NCI-H2227 (cell line): ENCODE measurements around the gene MYO3B.

ENCODE experiments used
- DNase-seq: peaks from one replicate; lab custom pipeline; 2025; ENCODE audit not compliant: unreplicated experiment; lab: John Stamatoyannopoulos, UW

The MYO3B gene

DNA sequence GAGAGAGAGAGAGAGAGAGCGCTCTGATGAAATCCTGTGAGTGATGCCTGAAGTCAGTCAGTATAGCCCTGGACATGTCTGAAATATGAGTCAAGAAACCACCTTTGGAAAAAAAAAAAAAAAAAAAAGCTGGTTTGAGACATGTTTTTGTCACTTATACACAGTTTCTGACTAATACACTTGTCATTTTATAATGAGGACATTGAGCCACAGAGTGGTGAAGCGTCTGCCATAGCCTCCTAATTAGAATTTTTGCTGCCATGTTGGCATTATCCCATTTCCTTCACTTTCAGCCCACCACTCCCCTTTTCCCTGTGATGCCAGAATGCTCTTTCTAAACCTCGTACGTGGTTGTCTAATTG is 15.7 kb upstream of the MYO3B start:
- DNase-seq = no peak

DNA sequence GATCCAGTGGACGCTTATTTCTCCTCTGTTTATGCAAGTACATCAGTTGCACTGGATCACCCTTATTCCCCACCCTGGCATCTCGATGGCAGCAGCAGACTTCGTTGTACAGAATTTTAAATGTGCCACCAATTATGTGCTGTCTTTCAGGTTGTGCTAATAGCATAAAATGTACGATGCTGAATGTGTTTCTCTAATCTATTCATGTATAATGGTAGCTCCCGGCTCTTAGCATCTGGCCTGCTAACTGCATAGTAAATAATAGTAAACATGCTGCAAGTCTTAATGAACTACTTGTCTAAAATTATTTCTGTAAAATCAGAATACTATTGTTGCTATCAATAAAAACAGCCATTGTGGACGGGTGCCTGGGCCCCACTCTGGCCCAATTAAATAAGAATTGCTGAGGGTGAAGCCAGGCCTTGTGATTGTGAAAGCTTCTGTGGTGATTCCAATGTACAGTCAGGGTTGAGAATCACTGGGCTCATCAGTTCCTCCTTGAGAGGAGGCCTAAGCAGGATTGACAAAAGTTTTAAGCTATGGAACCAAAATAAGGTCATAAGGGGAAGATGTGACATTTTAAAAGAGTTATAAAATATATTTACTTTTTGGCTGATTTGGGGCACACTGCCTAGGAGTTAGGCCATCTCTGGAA is 14.4 kb upstream of the MYO3B start:
- peak; percentile 32 for DNase-seq

DNA sequence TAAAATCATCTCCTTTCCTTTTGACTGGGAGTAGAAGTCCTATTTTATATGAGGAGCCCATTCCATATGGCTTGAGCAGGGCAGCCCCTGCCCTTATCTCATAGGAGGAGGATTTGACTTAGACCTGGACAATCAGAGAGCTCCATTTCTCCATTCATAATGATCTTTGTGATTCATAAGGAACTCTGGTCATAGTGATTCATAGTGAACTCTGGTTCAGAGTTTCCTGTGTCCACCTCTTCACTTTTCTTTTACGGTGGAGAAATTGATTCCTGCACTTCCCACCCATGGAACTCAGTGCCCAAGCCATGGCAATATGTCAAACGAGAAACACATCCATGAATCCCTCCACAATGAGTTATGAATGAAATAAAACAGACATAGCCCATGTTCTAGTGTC is 12.8 kb upstream of the MYO3B start:
- no peak for DNase-seq

DNA sequence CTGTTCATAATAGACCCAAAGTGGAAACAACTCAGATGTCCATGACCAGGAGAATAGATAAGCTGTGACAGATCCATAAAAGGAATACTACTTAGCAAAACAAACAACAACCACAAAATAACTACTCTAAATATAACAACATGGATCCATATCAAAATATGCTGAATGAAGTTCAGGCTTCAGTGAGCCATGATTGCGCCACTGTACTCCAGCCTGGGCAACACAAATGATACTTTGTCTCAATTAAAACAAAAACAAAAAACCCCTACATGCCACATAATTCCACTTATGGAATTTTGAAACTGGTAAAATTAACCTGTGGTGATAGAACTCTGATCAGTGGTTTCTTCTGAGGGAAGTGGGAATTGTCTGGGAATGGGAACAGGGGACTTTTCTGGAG is 11.2 kb upstream of the MYO3B start:
- DNase-seq = no peak

DNA sequence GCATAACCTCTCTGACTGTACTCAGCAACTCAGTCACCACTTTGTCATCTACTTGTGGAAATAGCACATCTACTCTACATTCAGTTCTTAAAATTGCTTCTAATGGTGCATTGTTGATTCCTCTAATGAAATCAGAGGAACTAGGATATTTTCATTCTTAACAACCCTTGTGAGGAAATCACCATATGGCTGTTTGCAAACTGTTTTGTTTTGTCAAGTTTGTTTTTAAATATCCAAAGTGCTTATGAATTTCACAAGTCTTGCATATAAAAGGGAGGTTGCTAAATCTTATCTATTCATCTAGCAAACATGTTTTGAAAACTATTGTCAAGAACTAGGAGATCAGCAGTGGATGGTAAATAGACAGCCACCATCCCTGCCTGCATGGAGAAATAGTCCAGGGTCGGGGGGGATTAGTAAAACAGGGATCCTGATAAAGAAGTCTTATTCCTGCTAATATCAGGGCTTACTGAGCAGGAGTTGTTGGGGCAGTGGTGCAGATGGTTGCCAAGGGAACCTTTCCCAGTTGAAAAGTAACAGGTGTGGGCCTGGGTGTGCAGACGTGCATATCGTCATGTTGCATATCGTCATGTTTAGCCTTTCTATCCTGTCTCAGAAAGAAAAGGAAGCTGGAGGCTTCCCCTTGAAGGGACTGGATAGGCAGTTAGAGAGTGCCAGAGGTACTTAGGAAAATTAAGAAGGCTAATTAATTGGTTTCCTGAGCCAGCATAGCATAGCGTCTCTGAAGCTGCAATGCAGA is 7.5 kb upstream of the MYO3B start:
- peak; percentile 51 for DNase-seq

DNA sequence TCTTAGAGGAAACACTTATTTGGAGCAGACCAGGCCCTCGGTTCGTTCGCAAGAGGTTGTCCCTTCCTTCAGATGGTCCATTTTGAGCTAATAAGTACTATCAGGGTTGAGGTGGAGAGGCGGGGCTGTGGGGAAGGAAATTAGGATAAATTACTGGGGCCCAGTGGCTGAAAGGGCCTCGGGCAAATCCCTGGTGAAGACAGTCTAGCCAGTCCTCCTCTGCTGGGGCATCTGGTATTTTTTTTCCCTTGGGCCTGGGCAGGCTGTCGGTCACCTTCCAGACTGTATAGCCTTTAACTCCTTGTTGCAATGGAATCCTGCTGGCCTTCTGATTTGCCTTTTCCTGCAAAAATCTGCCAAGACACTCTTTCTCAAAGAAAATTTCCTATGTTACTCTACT is 1.7 kb upstream of the MYO3B start:
- DNase-seq = peak; percentile 62

DNA sequence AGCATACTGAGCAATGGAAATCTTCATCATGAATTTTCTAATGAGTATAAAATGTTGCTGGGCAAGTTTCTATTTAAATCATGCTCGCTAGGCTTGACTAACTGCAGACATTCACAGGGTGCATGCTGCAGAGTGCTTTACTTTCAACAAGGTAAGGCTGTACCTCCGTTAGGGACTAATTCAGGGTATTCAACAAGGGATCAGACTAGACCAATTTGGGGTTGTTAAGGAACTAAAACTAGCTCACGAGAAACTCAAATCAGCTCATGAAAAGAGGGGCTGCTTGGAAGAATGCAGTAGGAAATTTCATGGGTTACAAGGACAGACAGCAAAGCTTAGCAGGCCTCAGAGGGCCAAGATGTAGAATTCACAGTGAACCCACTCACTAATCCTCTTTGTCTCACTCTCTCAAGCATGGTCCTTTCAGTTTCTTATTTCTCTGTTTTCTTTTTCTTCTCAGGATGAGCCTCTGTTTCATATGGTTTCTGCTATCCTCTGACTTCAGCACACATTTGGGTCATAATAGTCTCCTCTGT is 2.2 kb downstream of the MYO3B start:
- no peak for DNase-seq

DNA sequence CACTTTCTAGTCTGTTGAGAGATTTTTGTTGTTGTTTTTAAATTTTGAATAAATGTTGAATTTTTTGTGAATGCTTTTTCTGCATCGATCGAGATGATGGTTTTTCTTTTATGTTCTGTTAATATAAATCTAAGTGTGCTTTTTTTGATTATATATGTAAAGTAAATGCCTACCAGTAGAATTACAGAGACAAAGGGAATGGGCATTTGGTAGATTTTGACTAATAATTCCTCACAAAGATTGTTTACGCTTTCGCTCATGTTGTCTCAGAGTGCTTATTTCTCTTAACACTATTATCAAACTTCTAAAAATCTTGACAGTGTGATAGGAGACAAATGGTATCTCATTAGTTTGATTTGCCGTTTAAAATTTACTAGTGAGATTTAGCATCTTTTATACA is 3.7 kb downstream of the MYO3B start:
- DNase-seq = no peak

DNA sequence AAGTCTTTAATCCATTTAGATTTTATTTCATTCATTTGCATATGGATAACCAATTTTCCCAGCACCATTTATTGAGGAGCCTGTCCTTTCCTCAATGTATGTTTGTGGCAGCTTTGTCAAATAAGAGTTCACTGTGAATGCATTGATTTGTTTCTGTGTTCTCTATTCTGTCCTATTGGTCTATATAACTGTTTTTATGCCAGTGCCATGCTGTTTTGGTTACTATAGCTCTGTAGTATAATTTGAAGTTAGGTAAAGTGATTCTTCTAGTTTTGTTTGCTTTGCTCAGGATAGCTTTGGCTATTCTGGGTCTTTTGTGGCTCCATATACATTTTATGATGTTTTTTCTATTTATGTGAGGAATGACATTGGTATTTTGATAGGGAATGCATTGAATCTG is 7.4 kb downstream of the MYO3B start:
- no peak for DNase-seq

DNA sequence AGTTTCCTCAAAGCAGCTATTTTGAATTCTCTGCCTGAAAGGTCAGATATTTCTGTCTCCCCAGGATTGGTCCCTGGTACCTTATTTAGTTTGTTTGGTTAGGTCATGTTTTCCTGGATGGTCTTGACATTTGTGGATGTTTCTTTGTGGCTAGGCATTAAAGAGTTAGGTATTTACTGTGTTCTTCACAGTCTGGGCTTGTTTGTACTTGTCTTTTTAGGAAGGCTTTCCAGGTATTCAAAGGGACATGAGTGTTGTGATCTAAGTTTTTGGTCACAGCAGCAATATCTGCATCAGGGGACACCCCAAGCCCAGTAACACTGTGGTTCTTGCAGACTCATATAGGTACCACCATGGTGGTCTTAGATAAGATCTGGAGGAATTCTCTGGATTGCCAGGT is 11.8 kb downstream of the MYO3B start:
- DNase-seq = no peak

DNA sequence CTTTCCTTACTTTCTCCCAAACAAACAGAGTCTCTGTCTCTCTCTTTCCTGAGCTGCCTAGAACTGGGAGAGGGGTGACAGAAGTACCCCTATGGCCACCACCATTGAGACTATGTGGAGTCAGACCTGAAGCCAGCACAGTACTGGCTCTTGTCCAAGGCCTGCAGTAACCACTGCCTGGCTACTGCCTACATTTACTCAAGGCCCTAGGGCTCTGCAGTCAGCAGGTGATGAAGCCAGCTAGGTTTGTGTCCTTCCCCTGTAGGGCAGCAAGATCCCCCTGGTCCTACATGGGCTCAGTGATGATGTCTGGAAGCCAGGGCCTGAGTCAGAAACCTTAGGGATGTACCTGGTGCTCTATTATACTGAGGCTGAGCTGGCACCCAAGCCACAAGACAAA is 12.2 kb downstream of the MYO3B start:
- DNase-seq = no peak

DNA sequence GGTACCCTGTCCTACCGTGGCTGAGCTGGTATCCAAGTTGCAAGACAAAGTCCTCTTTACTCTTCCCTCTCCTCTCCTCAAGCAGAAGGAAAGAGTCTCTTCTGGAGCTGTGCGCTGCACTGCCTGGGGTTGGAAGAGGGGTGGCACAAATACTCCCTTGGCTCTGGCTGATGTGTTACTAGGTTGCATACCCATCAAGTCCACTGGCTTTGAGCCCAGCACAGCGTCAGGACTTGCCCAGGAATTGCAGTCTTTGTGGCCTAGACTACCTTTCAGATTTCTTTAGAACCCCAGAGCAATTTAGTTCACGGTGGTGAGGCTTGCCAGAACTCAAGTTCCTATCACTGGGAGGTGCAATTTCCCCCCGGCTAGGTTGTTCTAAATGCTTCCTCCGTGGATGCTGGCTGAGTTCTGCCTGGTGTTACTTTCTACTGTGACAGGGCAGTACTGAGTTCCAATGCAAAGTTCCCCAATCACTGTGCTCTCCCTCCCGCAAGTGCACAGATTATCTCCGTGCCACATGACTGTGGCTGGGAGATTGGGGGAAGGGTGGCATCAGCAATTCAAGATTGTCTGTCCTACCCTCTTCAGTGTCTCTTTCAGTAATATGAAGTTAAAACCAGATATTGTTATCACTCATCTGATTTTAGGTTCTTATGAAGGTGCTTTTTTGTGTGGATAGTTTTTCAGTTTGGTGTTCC is 13.4 kb downstream of the MYO3B start:
- DNase-seq = no peak

DNA sequence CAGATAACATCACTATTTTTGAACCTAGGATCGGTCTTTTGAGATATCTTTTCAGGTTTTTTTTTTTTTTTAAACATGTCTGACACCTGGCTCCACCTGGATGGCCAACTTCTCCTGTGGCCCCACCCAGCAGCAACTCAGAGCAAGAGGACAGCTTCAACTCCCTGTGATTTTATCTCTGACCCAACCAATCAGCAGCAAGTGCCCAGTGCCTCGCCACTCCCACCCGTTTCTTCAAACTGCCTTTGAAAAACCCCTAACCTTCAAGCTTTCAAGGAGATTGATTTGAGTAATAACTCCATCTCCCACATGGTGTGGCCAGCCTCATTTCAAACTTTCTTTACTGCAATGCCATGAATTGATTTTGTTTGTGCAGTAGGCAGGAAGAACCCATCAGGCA is 19.0 kb downstream of the MYO3B start:
- no peak for DNase-seq

DNA sequence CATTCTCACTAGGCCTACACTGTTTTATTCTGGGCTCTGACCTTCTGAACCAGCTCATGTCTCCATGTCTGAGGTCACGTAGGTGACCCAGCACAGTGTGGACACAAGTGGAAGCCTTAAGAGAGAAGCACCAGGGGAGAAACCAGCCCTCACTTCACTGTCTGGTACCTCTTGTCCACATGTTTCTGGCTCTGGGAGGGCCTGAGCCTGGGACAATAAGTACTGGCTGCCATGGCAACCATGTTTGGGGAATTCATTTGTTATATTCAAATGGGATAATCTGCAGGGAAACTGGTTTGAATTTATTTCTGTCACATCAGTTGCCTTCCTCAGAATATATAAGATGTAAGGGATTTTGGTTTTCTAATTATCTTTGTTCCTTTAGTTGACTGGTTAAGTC is 23.3 kb downstream of the MYO3B start:
- no peak for DNase-seq

DNA sequence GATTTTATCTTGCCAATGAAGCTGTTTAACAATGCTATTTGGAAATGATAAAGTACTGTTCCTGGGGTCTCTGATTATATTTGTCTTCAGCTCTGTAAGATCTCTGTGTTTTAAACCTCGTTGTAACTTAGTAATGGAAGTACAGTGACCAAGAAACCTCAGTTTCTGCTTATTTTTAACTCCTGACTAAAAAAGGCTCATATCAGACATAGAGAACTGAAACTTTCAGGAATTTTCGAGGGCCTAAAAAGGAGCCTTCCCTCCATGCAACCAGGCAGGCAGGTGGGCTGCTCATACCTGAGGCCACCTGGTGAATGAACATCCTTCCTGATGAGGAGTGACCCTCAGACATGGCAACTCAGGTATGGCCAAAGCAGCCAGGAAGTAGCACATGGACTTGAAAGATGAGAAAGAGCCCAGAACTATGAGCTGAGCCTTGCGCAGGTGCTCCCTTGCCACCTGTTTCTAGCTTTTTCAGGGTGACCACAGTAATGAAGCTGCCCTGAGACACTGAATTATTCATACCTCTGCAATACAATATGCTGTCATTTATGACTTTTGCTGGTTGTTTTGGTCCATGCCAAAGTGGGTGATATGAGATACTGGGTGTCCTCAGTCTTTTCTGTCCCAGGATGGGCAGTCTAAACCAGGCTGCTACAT is 23.9 kb downstream of the MYO3B start:
- no peak for DNase-seq

DNA sequence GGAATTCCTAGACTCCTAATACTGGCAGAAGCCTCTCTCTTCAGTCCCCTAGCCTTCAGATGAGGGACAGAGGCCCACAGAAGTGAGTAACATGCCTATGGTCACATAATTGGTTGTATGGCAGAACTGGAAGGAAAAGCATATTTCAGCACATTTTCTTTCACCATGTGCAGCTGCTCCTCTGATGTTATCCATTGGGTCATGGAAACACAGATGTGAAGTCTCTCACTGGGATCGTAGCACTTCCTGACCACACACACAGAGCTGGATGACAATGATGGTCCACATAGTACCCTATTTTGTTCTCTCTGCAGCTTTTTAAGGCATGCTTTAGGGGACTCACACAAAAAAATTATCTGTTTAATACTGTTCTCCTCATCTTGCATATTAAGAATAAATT is 24.5 kb downstream of the MYO3B start:
- DNase-seq = no peak

DNA sequence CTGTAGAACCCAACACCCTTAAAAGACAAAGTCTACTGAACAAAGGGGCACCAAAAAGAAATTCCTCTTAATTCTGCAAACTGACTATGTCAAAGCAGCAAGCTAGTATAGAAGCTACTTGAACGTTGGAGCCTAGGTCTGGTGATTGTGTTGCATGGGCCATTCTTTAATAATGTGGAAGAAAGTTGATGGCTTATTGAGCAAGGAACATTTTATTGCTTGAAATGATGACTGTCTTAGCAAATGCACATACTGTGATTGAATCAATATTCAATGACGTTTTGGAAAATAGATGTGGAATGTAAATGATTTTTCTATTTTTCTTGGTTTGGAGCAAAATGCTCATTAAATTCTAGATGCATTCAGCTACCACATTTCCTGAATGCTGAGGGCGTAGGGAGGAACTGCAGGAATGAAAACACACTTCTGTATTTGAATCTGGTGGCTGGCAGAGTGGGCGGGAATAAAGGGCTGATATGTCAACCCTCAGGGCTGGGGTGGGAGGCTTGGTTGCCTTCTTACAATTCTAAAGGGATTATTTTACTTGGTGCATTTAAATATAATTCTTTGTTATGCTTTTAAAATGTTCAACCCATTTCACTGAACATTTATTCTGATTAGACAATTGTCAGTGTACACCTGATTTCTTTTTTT is 26.5 kb downstream of the MYO3B start:
- DNase-seq = peak; percentile 65

DNA sequence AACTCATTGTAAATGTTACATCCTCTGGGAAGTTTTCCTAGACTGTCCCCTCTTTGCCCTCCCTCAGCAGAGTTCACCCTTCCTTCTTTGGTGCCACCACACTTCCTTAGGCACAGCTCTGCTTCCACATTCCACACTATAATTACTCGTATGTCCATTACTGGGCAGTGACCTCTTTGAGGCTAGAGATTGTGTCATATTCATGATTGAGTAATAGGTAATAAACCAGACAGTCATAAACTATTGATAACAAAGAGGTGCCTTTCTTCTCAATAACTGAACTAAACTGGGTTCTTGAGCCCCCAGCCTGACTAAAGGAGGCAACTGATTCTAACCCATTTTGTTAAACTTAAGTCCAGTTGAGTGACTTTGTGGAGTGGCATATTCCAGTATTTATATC is 28.3 kb downstream of the MYO3B start:
- DNase-seq = no peak

DNA sequence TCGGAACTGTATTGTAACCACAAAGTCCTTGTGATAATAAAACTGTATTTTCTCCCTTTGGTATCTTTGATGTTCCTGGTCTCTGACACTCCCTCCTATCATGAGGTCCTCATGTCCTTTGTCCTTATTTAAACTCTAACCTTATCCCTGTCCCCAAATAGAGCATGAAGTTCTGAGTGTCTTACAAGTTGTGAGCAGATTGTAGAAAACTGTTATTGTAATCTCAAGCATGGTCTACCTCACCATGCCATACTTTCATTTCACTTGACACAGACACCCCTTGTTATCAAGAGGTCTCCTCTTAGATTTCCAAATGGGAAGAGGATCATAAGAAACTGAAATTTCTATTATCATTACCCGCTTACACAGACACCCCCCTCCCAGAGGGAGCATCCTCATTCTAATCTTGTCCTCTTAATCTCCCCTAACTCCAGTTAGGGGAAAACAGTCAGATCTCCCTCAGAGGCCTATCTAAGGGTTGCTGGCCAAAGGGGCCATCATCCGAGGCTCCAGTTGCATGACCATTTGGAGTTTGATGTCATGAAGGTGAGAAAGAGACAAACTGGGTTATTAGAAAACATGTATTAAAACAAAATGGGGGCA is 29.0 kb downstream of the MYO3B start:
- DNase-seq = no peak

DNA sequence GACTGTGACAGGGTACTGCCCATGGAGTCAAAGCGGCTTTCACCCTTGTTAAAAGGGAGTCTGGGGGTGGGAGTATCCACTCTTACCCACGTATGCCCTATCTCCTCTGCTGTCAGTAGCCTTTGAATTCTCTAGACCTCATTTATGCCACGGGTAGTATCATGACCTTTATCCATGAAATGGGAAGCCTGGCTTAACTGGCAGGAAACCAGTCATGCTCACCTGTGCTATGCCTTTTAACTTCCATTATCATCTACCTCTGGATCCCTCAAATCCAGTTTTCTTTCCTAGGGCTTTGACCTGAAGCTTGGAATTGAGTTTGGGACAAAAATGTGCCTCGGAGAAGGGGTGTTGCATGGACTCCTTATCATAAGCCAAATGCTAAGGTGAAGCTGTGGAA is 30.0 kb downstream of the MYO3B start:
- DNase-seq = no peak

DNA sequence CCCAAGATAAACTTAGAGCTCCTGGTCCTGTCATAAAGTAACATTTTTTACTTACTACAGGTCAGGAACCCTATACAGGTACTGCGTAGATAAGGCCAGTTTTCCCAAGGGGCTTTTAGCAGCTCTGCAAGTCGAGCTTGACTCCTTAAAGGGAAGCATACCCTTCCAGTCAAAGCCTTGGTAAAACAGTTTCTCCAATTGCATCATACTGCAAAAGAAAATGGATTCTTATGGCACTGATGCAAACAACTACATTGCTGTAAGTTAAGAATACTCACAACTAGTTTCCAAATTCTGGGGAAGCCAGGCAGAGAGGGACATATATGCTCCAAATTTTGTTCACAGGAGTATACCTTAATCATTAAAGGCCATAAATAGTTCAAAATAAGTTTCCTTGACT is 31.0 kb downstream of the MYO3B start:
- no peak for DNase-seq
